Ovary (tissue), 3 donors: ENCODE data around the gene ATP1B2.

Experiments
- EP300 ChIP-seq: sonication (generic); formaldehyde crosslinking; IDR thresholded peaks from one replicate; pipeline ENCODE4 v1.6.1; 2017; ENCODE audit warnings: antibody characterized with exemption
- TF ChIP-seq, protein P1 (sequence below), 3 donors: fragments of 450-650 bp in 2 of 3; fragments of 200-600 bp in 1 of 3; IDR thresholded peaks; one replicate each; pipeline versions ENCODE4 v1.5.1 to v1.8.0; 2016 to 2022; ENCODE audit warnings: antibody characterized with exemption in 3 of 3, mild to moderate bottlenecking in 1 of 3
- donor health status: DM: no; HTN: no; CAD: no.

DNA sequence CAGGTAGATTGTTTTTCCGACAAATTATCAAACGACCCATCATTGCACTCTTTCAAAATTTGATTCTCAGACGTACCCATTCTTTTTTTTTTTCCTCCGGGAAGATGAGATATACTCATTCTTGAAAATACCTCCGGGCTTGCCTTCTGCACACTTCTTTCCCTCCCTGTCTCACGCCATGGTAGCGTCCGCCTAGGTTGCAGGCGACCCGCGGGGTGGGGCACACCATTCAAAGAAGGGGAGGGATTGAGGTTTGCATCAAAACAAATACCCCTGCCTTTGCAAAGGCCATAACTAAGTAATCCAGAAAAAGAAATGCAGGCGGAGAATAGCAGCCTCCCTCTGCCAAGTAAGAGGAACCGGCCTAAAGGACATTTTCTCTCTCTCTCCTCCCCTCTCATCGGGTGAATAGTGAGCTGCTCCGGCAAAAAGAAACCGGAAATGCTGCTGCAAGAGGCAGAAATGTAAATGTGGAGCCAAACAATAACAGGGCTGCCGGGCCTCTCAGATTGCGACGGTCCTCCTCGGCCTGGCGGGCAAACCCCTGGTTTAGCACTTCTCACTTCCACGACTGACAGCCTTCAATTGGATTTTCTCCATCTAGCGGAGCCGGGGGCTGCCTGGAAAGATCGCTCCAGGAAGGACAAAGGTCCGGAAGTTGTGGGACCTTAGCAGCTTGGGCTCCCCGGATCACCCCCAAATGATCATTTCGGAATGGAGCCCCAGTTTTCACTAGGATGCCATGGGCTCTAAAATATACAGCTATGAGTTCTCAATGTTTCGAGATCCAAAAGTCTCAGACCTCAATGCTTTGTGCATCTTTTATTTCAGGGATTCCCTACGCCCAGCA, 35.7 kb downstream of the ATP1B2 start:
- TF ChIP-seq, protein P1, sequence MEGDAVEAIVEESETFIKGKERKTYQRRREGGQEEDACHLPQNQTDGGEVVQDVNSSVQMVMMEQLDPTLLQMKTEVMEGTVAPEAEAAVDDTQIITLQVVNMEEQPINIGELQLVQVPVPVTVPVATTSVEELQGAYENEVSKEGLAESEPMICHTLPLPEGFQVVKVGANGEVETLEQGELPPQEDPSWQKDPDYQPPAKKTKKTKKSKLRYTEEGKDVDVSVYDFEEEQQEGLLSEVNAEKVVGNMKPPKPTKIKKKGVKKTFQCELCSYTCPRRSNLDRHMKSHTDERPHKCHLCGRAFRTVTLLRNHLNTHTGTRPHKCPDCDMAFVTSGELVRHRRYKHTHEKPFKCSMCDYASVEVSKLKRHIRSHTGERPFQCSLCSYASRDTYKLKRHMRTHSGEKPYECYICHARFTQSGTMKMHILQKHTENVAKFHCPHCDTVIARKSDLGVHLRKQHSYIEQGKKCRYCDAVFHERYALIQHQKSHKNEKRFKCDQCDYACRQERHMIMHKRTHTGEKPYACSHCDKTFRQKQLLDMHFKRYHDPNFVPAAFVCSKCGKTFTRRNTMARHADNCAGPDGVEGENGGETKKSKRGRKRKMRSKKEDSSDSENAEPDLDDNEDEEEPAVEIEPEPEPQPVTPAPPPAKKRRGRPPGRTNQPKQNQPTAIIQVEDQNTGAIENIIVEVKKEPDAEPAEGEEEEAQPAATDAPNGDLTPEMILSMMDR (IDR thresholded peaks at IDR 0.05), result peak in 2 of 3 donors; percentile 18 to 19
- no peak for TF ChIP-seq EP300
